H1 (cell line): ENCODE results near the gene MIPEP.

Experiments used
- CBX5 ChIP-seq: fragments of 300-800, 300-1000 bp; sonication (generic); IDR thresholded peaks from 2 replicates; pipeline ENCODE4 v1.7.1; 2016; ENCODE audit warnings: antibody characterized with exemption, low read length, low read depth
- CREB1 ChIP-seq: IDR thresholded peaks from 2 replicates; pipeline ENCODE4 v1.6.1; 2012; ENCODE audit warnings: inconsistent platforms
- CTCF ChIP-seq, 3 experiments: IDR thresholded peaks; 1 replicate in 2 of 3; 2 replicates in 1 of 3; pipeline versions ENCODE4 v1.5.1 to v1.6.1; 2011; ENCODE audit warnings: low read length in 3 of 3, mild to moderate bottlenecking in 3 of 3, inconsistent platforms in 2 of 3, low read depth in 1 of 3, moderate library complexity in 1 of 3; ENCODE audit not compliant: insufficient read depth in 1 of 3; ENCODE audit errors: control extremely low read depth in 1 of 3
- EP300 ChIP-seq, 2 experiments: IDR thresholded peaks; 1 replicate in 1 of 2; 2 replicates in 1 of 2; pipeline ENCODE4 v1.6.1; 2011 to 2012; ENCODE audit warnings: low read depth in 2 of 2, low read length in 2 of 2, mild to moderate bottlenecking in 2 of 2, borderline replicate concordance in 1 of 2, inconsistent platforms in 1 of 2, moderate library complexity in 1 of 2
- HDAC6 ChIP-seq: IDR thresholded peaks from one replicate; pipeline ENCODE4 v1.7.1; 2012; ENCODE audit warnings: low read depth, mild to moderate bottlenecking, inconsistent platforms, low read length, moderate library complexity
- JUN ChIP-seq: IDR thresholded peaks from 2 replicates; pipeline ENCODE4 v1.6.1; 2011; ENCODE audit warnings: low read depth, mild to moderate bottlenecking, improper control_type of control experiment, low read length
- RAD21 ChIP-seq, 2 experiments: IDR thresholded peaks in 1 of 2; conservative IDR thresholded peaks in 1 of 2; 2 replicates each; pipeline ENCODE4 v1.6.1; 2011; ENCODE audit warnings: low read depth in 2 of 2, low read length in 2 of 2, improper control_type of control experiment in 1 of 2, inconsistent platforms in 1 of 2, mild to moderate bottlenecking in 1 of 2, moderate library complexity in 1 of 2
- SIRT6 ChIP-seq: IDR thresholded peaks from one replicate; pipeline ENCODE4 v1.7.1; 2012; ENCODE audit warnings: low read length, inconsistent platforms
- TBP ChIP-seq: IDR thresholded peaks from 2 replicates; pipeline ENCODE4 v1.6.1; 2011; ENCODE audit warnings: low read depth, low read length, improper control_type of control experiment
- YY1 ChIP-seq: IDR thresholded peaks from 2 replicates; pipeline ENCODE4 v1.6.1; 2011; ENCODE audit warnings: low read depth, mild to moderate bottlenecking, low read length

GRCh38 chr13:23871616-23872220 lies 17.5 kb downstream of the MIPEP start:
- TF ChIP-seq TBP: no peak
- peak in 2 of 3 experiments; percentile 21 to 24; a peak in 2 of 4 replicates for TF ChIP-seq CTCF (IDR thresholded peaks at IDR 0.05; ENCODE audit: control extremely low read depth in 1 of 3, insufficient read depth in 1 of 3, low read depth in 1 of 3, low read length in 3 of 3)
- no peak for TF ChIP-seq JUN
- no peak for TF ChIP-seq YY1
- TF ChIP-seq CREB1: no peak
- peak in 1 of 2 experiments; percentile 64; a peak in 3 of 4 replicates for TF ChIP-seq RAD21 (IDR thresholded peaks at IDR 0.05 in 1 of 2, conservative IDR thresholded peaks at IDR 0.05 in 1 of 2; ENCODE audit: low read depth in 2 of 2, low read length in 2 of 2)
- TF ChIP-seq SIRT6: no peak
- TF ChIP-seq HDAC6: no peak
- no peak for TF ChIP-seq EP300 (IDR thresholded peaks at IDR 0.05; ENCODE audit: borderline replicate concordance in 1 of 2, low read depth in 2 of 2, low read length in 2 of 2)
- no peak for TF ChIP-seq CBX5
